Mucosa of rectum (tissue), 2 donors: Measurements from ENCODE around the gene DUOXA1.
"Not testable (repeated sequence)": the region's sequence is repeated elsewhere in the genome, so short reads cannot be mapped to it uniquely, and the experiment has no call there.

Source experiments
- H3K27ac ChIP-seq, 2 donors: one replicate each; pipeline ENCODE4 v1.7.0; 2013; ENCODE audit warnings: inconsistent platforms in 2 of 2, low read depth in 2 of 2, low read length in 2 of 2
- H3K27me3 ChIP-seq, 2 donors: one replicate each; pipeline ENCODE4 v1.7.0; 2013; ENCODE audit warnings: low read length in 2 of 2; ENCODE audit not compliant: control insufficient read depth in 2 of 2, insufficient read depth in 2 of 2
- H3K36me3 ChIP-seq, 2 donors: one replicate each; pipeline ENCODE4 v1.7.0; 2013; ENCODE audit warnings: low read length in 2 of 2; ENCODE audit not compliant: control insufficient read depth in 2 of 2, insufficient read depth in 2 of 2
- H3K4me1 ChIP-seq, 2 donors: one replicate each; pipeline ENCODE4 v1.7.0; 2013; ENCODE audit warnings: low read length in 2 of 2, mild to moderate bottlenecking in 1 of 2; ENCODE audit not compliant: control insufficient read depth in 2 of 2, insufficient read depth in 2 of 2
- H3K4me3 ChIP-seq, 2 donors: one replicate each; pipeline ENCODE4 v1.7.0; 2013; ENCODE audit warnings: low read length in 2 of 2
- H3K9ac ChIP-seq, 2 donors: one replicate each; pipeline ENCODE4 v1.7.0; 2013; ENCODE audit warnings: low read length in 2 of 2, low read depth in 1 of 2, mild to moderate bottlenecking in 1 of 2
- H3K9me3 ChIP-seq, 2 donors: one replicate each; pipeline ENCODE4 v1.7.0; 2013; ENCODE audit warnings: low read length in 2 of 2; ENCODE audit not compliant: control insufficient read depth in 2 of 2
- donor health status: healthy.
- donor health status: Normal muscosa, but diverticular disease.

DUOXA1 gene

DNA sequence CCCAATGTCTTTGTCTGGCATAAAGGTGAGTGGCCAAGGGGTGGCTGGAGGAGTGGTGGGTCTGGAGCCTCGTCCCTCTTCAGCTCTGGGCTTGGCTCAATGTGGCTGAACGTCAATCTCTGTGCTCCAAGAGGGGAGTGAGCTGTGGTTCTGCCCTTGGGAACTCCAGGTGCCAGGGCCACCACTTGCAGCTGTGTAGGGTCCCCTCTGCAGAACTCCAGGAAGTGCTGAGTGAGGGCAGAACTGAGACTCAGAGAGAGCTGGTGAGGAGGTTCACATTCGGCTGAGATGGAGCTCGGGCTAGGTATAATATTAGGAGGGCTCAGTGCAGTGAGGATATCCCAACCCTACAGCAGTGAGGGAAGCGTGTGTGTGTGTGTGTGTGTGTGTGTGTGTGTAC, 11.7 kb upstream of the DUOXA1 start:
- H3K27ac ChIP-seq, result no peak overlapping the region
- no peak overlapping the region for H3K4me3 ChIP-seq
- no peaks in the 10 kb centered on the region for H3K9me3 ChIP-seq
- peaks cover 0 to 5% of the 10 kb centered on the region in 2 donors for H3K27me3 ChIP-seq
- H3K9ac ChIP-seq, result no peak overlapping the region
- H3K36me3 ChIP-seq, result no peaks in the 10 kb centered on the region
- peaks cover 3 to 4% of the 10 kb centered on the region in 2 donors for H3K4me1 ChIP-seq

DNA sequence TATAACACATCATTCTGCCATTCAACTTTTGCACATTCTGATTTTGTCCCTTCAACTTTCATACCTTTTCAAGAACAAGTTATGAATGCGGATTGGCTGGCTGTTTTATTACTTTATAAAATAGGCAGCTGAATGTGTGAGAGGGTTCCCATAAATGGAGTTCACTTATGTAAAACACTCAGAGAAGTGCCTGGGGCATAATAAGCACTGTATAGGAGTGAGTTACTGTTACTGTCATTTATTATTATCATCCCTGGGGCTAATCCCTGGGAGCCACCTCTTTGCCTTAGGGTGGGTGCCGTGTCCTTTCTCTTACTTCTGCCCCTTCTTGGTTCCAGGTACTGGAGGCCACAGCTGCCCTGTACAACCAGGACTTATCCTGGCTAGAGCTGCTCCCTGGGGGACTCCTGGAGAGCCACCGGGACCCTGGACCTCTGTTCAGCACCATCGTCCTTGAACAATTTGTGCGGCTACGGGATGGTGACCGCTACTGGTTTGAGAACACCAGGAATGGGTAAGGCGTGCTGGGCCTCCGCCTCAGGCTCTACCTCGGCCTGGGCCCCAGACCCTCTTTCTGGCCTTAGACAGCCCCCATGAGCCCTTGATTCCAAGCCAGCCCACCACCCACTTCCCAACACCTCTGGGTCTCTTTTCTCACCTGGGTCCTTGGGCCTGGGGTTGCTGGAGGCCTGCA, 11.0 kb upstream of the DUOXA1 start:
- Histone ChIP-seq H3K4me3 (no peak overlapping the region), H3K27me3 (peaks cover 3 to 7% of the 10 kb centered on the region in 2 donors), H3K9me3 (no peaks in the 10 kb centered on the region), H3K9ac (no peak overlapping the region), H3K27ac (no peak overlapping the region), H3K4me1 (no peaks in the 10 kb centered on the region), H3K36me3 (no peaks in the 10 kb centered on the region)

DNA sequence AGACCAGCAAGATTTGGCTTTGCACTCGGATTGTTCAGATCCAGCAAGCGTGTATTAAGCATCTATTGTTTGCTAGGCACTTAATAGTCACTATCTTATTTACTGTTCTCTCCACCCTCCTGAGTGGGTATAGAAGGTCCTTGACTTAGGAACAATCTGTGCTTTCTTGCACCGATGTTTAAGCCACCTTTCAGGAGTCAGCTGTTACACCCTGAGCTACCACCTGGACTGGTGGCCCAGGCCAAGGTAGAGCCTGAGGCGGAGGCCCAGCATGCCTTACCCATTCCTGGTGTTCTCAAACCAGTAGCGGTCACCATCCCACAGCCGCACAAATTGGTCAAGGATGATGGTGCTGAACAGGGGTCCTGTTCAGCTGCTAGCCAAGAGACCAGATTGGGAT, 10.1 kb upstream of the DUOXA1 start:
- H3K4me1 ChIP-seq, result peaks cover 2 to 3% of the 10 kb centered on the region in 2 donors
- no peaks in the 10 kb centered on the region for H3K9me3 ChIP-seq
- no peak overlapping the region for H3K27ac ChIP-seq
- peaks cover 3 to 10% of the 10 kb centered on the region in 2 donors for H3K27me3 ChIP-seq
- H3K36me3 ChIP-seq, result no peaks in the 10 kb centered on the region
- no peak overlapping the region for H3K4me3 ChIP-seq
- H3K9ac ChIP-seq, result no peak overlapping the region

DNA sequence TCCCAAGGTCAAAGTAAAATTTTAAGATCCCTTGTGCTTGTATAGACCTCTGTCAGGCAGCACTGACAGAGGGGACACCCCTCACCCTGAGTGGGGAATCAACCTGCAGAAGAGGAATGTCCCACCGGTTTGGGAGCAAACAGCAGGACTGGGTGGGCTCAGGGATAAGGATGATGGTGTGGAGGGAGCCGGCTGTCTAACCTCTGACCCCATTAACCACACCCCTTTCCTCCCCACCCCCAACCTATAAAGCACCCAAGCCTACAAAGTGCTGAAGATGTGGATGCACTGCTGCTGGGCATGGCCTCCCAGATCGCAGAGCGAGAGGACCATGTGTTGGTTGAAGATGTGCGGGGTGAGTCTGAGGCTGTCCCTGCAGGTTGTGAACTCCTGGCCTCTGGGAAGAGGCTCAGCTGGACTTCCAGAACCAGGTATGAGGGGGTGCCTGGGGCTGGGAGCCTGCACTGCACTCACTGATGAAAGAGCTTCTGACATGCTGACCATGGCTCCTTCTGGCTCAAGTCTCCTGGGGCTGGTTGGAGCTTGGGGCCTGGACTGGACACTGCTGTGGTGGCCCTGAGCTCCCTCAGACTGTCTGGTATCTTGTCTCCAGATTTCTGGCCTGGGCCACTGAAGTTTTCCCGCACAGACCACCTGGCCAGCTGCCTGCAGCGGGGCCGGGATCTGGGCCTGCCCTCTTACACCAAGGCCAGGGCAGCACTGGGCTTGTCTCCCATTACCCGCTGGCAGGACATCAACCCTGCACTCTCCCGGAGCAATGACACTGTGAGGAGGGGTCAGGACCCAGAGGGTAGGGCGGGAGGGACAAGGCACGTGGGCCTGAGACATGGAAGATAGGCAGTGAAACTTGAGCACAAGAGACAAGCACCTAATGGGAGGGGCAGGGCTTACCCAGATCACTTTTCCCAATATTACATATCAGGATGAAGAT, 9.4 kb upstream of the DUOXA1 start:
- peaks cover 2 to 3% of the 10 kb centered on the region in 2 donors for H3K4me1 ChIP-seq
- H3K9ac ChIP-seq, result no peak overlapping the region
- H3K36me3 ChIP-seq, result no peaks in the 10 kb centered on the region
- H3K27ac ChIP-seq, result no peak overlapping the region
- no peaks in the 10 kb centered on the region for H3K9me3 ChIP-seq
- peaks cover 3 to 14% of the 10 kb centered on the region in 2 donors for H3K27me3 ChIP-seq
- no peak overlapping the region for H3K4me3 ChIP-seq

DNA sequence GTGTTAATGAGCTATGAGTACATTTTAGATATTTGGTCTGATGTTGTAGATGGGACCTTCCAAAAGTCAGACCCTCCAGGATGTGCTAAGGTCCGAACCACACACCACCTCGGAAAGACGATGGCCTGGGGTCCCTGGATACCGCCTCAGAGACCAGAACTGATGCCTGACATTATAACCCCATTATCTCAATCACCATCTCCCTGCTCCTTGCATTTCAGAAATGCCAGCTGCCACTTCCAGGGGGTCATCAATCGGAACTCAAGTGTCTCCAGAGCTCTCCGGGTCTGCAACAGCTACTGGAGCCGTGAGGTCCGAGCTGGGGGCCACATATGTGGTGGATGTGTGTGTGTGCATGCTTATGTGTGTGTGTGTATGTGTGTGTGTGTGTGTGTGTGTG, 8.0 kb upstream of the DUOXA1 start:
- Histone ChIP-seq H3K36me3 (no peaks in the 10 kb centered on the region), H3K27ac (no peak overlapping the region), H3K4me3 (no peak overlapping the region), H3K9me3 (no peaks in the 10 kb centered on the region), H3K4me1 (peaks cover 2 to 3% of the 10 kb centered on the region in 2 donors), H3K9ac (no peak overlapping the region), H3K27me3 (peaks cover 10 to 18% of the 10 kb centered on the region in 2 donors)

DNA sequence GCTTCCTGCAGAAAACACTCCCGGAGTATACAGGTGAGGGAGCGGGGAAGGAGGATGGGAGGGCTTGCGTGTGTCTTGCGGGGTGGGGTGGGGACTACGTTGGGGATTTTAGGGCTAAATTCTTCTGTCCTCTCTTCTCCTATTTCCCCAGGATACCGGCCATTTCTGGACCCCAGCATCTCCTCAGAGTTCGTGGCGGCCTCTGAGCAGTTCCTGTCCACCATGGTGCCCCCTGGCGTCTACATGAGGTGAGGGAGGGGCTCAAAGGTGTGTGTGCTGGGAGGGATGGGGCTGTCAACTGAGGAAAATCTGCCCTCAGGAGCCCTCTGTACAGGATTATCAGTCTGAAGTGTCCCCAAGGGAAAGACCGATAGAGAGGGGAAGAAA, 6.7 kb upstream of the DUOXA1 start:
- Histone ChIP-seq H3K4me1 (peaks cover 2 to 3% of the 10 kb centered on the region in 2 donors), H3K27me3 (peaks cover 10 to 18% of the 10 kb centered on the region in 2 donors), H3K9ac (no peak overlapping the region), H3K36me3 (no peaks in the 10 kb centered on the region), H3K9me3 (no peaks in the 10 kb centered on the region), H3K27ac (no peak overlapping the region), H3K4me3 (no peak overlapping the region)

DNA sequence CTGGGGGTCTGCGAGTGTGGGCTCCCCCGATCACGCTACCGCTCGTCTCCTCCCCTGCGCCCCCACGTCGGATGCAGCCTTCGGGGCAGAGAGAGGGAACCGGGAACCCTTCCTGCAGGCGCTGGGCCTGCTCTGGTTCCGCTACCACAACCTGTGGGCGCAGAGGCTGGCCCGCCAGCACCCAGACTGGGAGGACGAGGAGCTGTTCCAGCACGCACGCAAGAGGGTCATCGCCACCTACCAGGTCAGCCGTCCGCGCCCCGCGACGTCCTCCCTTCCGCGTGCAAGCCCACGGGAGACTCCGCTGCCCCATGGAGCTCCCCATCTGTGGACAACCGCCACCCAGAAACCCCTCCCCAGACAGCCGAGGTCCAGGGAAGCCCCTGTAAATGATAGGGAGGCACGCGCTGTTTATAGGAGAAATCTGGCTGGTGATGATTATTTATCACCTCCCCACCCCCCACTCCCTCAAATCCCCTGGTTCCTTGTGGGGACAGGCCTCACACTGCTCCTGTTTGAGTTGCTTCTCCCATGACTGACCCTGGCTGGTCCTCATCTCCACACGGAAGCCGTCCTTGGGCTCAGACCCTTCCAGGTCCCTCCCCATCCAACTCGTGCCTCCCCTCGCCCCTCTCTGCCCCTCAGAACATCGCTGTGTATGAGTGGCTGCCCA, 6.2 kb upstream of the DUOXA1 start:
- peaks cover 10 to 18% of the 10 kb centered on the region in 2 donors for H3K27me3 ChIP-seq
- H3K4me1 ChIP-seq, H3K36me3 ChIP-seq, H3K4me3 ChIP-seq, H3K9ac ChIP-seq, H3K9me3 ChIP-seq, H3K27ac ChIP-seq: not testable (repeated sequence)

DNA sequence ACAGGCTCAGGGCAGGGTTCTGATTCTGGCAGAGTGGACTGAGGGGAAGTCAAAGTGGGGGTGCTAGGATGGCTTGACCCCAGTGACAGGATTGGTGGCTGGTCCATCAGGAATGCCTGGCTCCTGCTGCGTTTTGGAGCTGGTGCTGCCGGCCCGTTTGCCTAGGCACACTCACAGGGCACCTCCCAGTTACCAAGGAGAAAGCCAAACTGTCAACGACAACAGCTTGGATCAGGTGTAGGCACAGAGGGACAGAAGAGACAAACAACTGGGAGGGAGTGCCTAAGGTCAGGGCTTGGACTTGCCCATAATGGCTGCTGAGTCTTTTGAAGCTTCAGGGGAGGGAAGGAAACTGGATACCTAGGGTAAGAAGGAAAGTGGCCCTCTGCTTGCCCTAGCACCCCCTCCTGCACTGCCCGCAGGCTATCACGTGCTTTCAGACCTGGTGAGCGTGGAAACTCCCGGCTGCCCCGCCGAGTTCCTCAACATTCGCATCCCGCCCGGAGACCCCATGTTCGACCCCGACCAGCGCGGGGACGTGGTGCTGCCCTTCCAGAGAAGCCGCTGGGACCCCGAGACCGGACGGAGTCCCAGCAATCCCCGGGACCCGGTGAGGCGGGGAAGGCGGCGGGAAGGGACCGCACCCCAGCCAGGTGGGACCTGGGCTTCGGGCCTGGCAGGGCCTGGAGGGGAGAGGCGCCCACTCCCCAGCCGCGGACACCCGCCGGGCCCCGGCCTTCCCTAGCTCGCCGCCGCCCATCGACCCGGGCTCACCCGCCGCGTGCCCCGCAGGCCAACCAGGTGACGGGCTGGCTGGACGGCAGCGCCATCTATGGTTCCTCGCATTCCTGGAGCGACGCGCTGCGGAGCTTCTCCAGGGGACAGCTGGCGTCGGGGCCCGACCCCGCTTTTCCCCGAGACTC, 5.3 kb upstream of the DUOXA1 start:
- Histone ChIP-seq H3K4me1 (peaks cover 2 to 3% of the 10 kb centered on the region in 2 donors), H3K36me3 (no peaks in the 10 kb centered on the region), H3K9me3 (no peaks in the 10 kb centered on the region), H3K4me3 (peak overlapping the region; percentile 31 to 38), H3K9ac (no peak overlapping the region), H3K27me3 (peaks cover 17 to 24% of the 10 kb centered on the region in 2 donors), H3K27ac (no peak overlapping the region)

DNA sequence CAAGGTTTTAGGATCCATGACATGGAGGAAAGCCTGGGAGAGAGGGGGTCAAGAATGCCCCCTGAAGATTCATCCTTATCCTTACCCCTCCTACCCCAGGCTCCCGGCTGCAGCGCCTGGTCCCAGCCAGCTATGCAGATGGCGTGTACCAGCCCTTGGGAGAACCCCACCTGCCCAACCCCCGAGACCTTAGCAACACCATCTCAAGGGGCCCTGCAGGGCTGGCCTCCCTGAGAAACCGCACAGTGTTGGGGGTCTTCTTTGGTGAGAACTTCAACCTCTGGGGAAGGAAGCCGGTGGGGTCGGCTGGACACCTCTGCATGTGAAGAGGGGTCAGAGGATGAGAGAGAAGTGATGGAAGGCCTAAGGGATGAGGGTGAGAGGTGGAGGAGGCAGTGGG, 4.4 kb upstream of the DUOXA1 start:
- no peak overlapping the region for H3K27ac ChIP-seq
- H3K4me1 ChIP-seq, result peaks cover 3 to 7% of the 10 kb centered on the region in 2 donors
- H3K4me3 ChIP-seq, result no peak overlapping the region
- H3K9me3 ChIP-seq, result no peaks in the 10 kb centered on the region
- H3K27me3 ChIP-seq, result peaks cover 22 to 24% of the 10 kb centered on the region in 2 donors
- no peaks in the 10 kb centered on the region for H3K36me3 ChIP-seq
- H3K9ac ChIP-seq, result no peak overlapping the region
